Parathyroid adenoma (tissue), 2 donors: Measurements from ENCODE around the gene ITPKC.
"Not testable (repeated sequence)": the region's sequence is repeated elsewhere in the genome, so short reads cannot be mapped to it uniquely, and the experiment has no call there.

Source experiments
- H2AFZ ChIP-seq: fragments of 300-600 bp; sonication (generic); one replicate; pipeline ENCODE4 v1.7.0; 2017; ENCODE audit warnings: antibody characterized with exemption, mild to moderate bottlenecking
- H3K27ac ChIP-seq: fragments of 300-600 bp; sonication (generic); one replicate; pipeline ENCODE4 v1.7.0; 2017
- H3K27me3 ChIP-seq: fragments of 300-600 bp; sonication (generic); one replicate; pipeline ENCODE4 v1.7.0; 2017; ENCODE audit warnings: low read length; ENCODE audit not compliant: control insufficient read depth, insufficient read depth
- H3K36me3 ChIP-seq: fragments of 300-600 bp; sonication (generic); one replicate; pipeline ENCODE4 v1.7.0; 2017; ENCODE audit warnings: low read length; ENCODE audit not compliant: control insufficient read depth, insufficient read depth
- H3K4me1 ChIP-seq: fragments of 300-600 bp; sonication (generic); one replicate; pipeline ENCODE4 v1.7.0; 2017; ENCODE audit warnings: control low read depth
- H3K4me2 ChIP-seq: fragments of 300-600 bp; sonication (generic); one replicate; pipeline ENCODE4 v1.7.0; 2017; ENCODE audit warnings: low read length
- H3K4me3 ChIP-seq: fragments of 300-600 bp; sonication (generic); one replicate; pipeline ENCODE4 v1.7.0; 2017; ENCODE audit warnings: low read depth, low read length
- H3K79me2 ChIP-seq: fragments of 300-600 bp; sonication (generic); one replicate; pipeline ENCODE4 v1.7.0; 2017; ENCODE audit warnings: control low read depth
- H3K9ac ChIP-seq: fragments of 300-600 bp; sonication (generic); one replicate; pipeline ENCODE4 v1.7.0; 2017; ENCODE audit warnings: mild to moderate bottlenecking
- H3K9me3 ChIP-seq: fragments of 300-600 bp; sonication (generic); one replicate; pipeline ENCODE4 v1.7.0; 2017; ENCODE audit warnings: low read length; ENCODE audit not compliant: control insufficient read depth
- CTCF ChIP-seq: fragments of 300-600 bp; sonication (generic); IDR thresholded peaks from one replicate; pipeline ENCODE4 v1.7.0; 2017; ENCODE audit warnings: antibody characterized with exemption, mild to moderate bottlenecking
- donor health status: primary hyperparathyroidism.

The ITPKC gene

DNA sequence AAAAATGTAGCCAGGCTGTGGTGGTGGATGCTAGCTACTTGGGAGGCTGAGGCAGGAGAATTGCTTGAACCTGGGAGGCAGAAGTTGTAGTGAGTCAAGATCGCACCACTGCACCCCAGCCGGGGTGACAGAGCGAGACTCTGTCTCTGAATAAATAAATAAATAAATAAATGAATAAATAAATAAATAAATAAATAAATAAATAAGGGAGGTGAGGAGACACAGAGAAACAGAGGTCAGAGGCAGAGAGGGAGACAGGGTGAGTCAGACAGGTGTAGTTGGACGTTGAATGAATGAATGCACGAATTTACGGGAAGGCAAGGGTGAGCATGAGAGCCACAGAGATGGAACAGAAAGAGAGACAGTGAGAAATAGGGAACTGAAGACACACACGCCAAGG lies 64.2 kb downstream of the ITPKC start:
- no peaks in the 10 kb centered on the region for H3K36me3 ChIP-seq
- no peak for TF ChIP-seq CTCF

GRCh38 chr19:40783711-40784110 lies 66.8 kb downstream of the ITPKC start:
- no peaks in the 10 kb centered on the region for H3K9me3 ChIP-seq
- H3K4me2 ChIP-seq: no peak overlapping the region
- no peak overlapping the region for H3K27ac ChIP-seq
- H3K36me3 ChIP-seq: no peaks in the 10 kb centered on the region
- peaks cover 2% of the 10 kb centered on the region for H3K4me1 ChIP-seq
- no peak for TF ChIP-seq CTCF
- H2AFZ ChIP-seq: no peak overlapping the region
- no peaks in the 10 kb centered on the region for H3K79me2 ChIP-seq
- H3K27me3 ChIP-seq: no peaks in the 10 kb centered on the region
- no peak overlapping the region for H3K9ac ChIP-seq
- H3K4me3 ChIP-seq: no peak overlapping the region

More for the DNA sequence above, 64.2 kb downstream of the ITPKC start:
- Histone ChIP-seq H3K79me2 (no peaks in the 10 kb centered on the region), H3K27ac (no peak overlapping the region), H3K4me1 (peaks cover 2% of the 10 kb centered on the region), H3K9ac (no peak overlapping the region), H3K4me2 (no peak overlapping the region), H2AFZ (no peak overlapping the region), H3K4me3 (no peak overlapping the region), H3K27me3 (no peaks in the 10 kb centered on the region), H3K9me3 (no peaks in the 10 kb centered on the region)

DNA sequence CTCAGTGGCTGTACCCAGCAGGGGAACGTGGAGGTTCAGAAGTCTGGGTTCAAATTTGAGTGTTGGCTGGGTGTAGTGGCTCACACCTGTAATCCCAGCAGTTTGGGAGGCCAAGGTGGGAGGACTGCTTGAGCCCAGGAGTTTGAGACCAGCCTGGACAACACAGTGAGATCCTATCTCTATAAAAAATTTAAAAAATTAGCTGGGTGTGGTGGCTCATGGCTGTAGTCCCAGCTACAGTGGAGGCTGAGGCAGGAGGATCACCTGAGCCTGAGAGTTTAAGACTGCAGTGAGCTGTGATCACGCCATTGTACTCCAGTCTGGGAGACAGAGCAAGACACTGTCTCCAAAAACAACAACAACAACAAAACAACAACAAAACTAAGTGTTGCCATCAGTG lies 67.2 kb downstream of the ITPKC start:
- not testable (repeated sequence) for H2AFZ ChIP-seq, H3K9ac ChIP-seq, H3K9me3 ChIP-seq, H3K4me3 ChIP-seq, H3K27me3 ChIP-seq, H3K4me2 ChIP-seq, H3K36me3 ChIP-seq, H3K79me2 ChIP-seq, H3K4me1 ChIP-seq, H3K27ac ChIP-seq

DNA sequence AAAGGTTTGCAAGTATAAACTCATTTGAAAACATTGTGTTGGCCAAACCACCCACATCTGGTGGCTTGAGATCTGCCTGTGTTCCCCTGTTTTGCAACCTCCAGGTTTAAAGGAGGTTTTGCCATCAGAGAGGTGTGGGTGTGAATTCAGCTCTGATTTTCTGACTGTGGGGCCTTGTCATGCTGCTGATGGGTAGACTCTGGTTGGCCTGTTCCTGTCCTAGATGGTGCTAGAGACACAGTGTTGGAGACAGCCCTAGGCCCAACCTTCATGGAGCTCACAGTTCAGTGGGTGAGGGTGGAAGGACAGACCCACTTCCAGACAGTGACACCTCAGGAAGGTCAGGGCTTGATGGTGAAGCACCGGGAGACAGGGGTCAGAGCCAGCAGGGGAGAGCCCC lies 68.6 kb downstream of the ITPKC start:
- TF ChIP-seq CTCF: no peak
- Histone ChIP-seq H3K27ac (no peak overlapping the region), H3K36me3 (no peaks in the 10 kb centered on the region), H3K79me2 (no peaks in the 10 kb centered on the region), H3K9ac (no peak overlapping the region), H3K9me3 (no peaks in the 10 kb centered on the region), H3K4me1 (no peaks in the 10 kb centered on the region), H3K4me2 (no peak overlapping the region), H3K4me3 (no peak overlapping the region), H3K27me3 (no peaks in the 10 kb centered on the region), H2AFZ (no peak overlapping the region)

GRCh38 chr19:40786060-40787037 lies 69.4 kb downstream of the ITPKC start:
- no peak overlapping the region for H3K4me2 ChIP-seq

More at GRCh38 chr19:40786060-40787037, 69.4 kb downstream of the ITPKC start:
- Histone ChIP-seq H3K9me3 (no peaks in the 10 kb centered on the region), H3K9ac (no peak overlapping the region), H3K79me2 (no peaks in the 10 kb centered on the region), H3K27me3 (no peaks in the 10 kb centered on the region), H3K4me3 (no peak overlapping the region), H3K27ac (no peak overlapping the region), H3K4me1 (no peaks in the 10 kb centered on the region), H2AFZ (no peak overlapping the region), H3K36me3 (no peaks in the 10 kb centered on the region)
- TF ChIP-seq CTCF: no peak
